GM03348 (cell line): ENCODE data around the gene GRIPAP1.
"Not testable (repeated sequence)": the region's sequence is repeated elsewhere in the genome, so short reads cannot be mapped to it uniquely, and the experiment has no call there.

ENCODE experiments used
- DNase-seq: peaks from one replicate; pipeline ENCODE4 v3.0.0; 2012; ENCODE audit warnings: low spot score

Gene GRIPAP1

GRCh38 chrX:48996969-48997368 lies 5.1 kb downstream of the GRIPAP1 start:
- no peak for DNase-seq

- DNase-seq = no peak
Observed at GRCh38 chrX:48992341-48992740, 9.7 kb downstream of the GRIPAP1 start.

- DNase-seq = no peak
Observed at GRCh38 chrX:48989483-48989882, 12.6 kb downstream of the GRIPAP1 start.

DNA sequence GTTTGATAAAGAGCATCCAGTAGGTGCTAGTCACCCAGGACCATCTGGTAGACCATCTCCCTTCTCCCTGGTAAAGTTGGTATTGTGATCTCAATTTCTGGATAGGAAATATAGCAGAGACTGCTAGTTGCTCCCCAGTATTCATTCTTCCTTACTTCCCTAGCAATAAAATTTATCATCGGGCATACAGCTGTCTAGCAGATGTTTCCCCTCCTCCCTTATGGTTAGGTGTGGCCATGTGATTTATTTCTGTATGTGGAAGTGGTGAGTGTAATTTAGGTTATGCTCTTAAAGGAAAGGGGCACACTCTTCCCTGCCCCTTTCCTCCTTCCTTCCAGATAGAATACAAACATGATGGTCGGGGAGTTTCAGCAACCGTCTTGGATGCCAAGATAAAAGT lies 18.2 kb downstream of the GRIPAP1 start:
- no peak for DNase-seq

DNA sequence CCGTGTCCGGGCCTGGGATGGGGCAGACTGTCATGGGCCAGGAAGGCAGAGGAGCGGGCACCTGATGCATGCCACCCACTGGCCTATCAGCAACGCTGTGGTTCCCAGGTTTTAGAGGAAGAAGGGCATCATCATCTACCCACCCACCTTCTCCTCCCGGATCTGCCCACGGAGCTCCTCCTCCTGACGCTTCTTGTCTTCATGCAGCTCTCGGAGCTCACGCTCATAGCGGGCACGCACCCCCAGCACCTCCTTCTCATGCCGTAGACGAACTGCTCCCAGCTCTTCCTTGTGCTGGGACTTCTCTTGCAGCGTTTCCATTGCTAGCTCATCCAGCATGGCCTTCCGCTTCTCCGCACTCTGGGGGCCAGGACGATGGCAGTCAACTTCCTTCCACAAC lies 19.0 kb downstream of the GRIPAP1 start:
- DNase-seq = no peak

DNA sequence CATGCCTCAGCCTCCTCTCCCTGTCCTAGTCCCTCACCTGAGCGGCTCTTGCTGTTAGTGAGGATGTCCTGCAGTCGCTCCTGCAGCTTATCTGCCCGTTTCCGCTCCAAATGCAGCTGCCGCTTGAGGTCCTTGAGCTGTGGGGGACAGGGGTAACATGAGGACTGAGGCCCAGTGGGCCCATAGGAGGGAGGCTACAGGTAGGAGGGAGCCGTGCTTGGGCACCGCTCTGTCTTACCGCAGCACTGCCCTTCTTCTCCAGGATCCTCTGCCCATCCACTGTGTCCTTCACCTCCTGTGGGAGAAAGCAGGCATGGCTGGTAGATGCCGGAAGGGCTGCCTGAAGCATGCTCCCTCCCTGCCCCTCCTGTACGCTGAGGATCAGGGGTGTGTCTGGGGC lies 20.9 kb downstream of the GRIPAP1 start:
- DNase-seq = no peak

- not testable (repeated sequence) for DNase-seq
Observed at GRCh38 chrX:48980341-48980740, 21.7 kb downstream of the GRIPAP1 start.

GRCh38 chrX:48978226-48978625 lies 23.8 kb downstream of the GRIPAP1 start:
- DNase-seq = no peak

DNA sequence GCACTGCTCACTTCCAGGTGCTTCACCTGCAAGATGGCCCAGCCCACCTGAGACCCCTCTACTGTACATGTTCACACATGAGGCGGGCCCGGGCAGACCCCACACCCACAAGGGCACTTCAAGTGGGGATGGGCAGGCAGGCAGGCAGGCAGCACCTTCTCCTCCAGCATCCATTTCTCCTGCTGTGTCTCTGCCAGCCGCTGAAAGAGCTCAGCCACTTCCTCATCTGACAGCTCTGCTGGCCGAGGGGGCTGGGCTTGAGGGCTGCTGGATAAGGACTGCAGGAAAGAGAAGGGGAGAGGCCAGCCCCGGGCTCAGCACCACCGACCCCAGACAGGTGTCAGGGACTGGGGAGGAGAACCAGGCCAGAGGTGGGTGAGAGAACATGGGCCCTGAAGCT lies 26.0 kb downstream of the GRIPAP1 start:
- no peak for DNase-seq

- DNase-seq = no peak
Observed at GRCh38 chrX:48975541-48975940, 26.5 kb downstream of the GRIPAP1 start.

GRCh38 chrX:48975041-48975440 lies 27.0 kb downstream of the GRIPAP1 start:
- no peak for DNase-seq

DNA sequence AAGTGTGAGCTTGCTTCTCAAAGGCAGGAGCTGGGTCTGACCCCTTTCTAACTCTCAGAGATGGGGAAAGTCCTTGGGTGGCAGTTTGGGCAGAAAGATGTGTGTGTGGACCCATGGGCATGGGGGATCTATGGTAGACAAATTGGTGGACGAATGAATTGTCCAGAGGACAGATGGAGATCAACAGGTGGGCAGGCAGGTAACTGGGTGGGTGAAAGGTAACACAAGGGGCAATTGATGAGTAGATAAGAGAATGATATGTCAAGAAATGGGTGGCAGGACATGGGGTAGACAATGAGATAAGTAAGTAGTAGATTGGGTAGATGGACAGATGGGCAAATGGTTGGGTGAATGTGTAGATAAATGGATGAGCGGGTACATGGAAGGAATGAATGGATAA lies 27.5 kb downstream of the GRIPAP1 start:
- no peak for DNase-seq

DNA sequence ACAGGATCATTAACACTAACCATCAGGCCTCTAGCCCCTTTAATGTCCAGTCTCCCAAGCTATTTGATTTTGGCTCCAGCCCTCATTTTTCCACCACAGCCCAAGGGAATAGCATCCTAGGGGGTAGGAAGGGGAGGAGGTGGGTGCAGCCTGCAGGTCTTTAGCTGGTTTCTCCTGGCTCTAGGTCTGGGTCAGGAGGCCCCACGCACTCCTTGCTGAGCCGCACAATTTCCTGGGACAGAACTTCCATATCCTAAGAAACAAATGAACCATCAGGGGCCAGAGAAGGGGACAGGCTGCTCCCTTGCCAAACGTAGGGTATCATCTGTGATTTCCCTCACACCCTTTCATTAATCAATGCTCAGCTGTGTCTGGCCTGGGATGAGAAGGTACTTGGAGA lies 28.0 kb downstream of the GRIPAP1 start:
- no peak for DNase-seq

GRCh38 chrX:48972220-48973164 lies 29.6 kb downstream of the GRIPAP1 start:
- peak; percentile 51 for DNase-seq

DNA sequence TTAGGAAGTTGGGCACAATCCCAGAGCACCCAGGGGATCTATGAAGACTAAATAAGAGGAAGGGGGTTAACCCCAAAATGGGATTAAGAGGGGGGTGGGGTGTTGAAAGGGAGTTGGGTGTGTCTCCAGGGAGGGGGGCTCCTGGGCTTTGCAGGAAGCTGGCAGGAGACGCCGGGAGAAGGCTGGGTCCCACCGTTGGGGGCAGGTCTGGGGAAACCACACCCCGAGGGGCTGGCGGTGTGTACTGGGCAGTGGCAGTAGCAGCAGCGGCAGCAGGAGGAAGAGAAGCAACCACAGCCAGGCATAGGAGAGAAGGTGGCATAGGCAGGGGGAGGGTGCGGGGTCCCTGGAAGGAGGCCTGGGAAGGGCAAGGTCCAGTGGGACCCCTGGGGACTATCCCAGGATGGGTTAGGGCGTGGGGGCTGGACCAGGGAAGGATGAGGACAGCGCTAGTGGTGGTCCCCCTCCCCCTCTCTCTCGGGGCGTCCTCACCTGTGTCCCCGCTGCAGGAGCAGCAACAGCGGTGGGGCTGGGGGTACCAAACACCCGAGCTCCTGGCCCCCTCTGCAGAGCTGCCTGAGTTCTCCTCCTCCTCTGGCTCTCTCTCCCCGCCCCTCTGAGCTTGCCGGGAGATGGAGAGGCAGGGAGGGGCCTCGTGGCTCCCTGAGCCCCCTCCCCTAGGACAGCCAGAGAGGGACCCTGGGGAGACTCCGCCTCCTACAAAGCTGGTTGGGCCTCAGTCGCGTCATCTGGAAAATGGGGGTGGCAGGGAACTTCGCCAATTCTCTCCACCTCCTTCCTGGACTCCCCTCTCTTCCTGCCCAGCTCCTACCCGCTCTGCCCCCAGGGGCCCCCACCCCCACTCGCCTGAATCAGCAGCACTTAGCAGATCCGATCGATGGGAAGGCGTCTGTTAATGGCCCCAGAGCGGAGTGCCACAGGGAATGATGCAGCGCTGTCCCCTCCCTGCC lies 30.5 kb downstream of the GRIPAP1 start, which contains the start of gene KCND1:
Gene KCND1 (minus strand): TSS at position 596 of the 971 bp plus-strand sequence. CDS start 1,573 bp downstream, outside the sequence.
- peak; percentile 50 for DNase-seq

DNA sequence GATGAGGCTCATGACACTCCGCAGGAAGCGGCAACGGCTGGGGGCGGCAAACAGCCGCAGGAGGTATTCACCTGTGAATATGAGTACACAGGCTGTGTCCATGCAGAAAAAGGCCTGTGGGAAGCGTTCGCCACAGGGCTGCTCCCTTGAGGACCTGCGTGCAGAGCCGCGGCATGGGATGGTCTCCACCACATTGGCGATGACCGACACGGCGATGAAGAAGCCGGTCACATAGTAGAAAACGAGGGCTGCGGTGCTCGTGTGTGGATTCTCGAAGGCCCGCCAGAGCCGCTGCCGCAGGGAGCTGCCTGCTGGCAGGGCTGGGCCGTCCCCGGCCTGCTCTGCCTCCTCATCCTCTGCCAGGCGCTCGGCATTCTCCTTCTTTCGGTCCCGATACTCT lies 32.6 kb downstream of the GRIPAP1 start:
- no peak for DNase-seq

- DNase-seq = no peak
Observed at GRCh38 chrX:48968377-48968776, 33.7 kb downstream of the GRIPAP1 start.

- DNase-seq = peak; percentile 44
Observed at GRCh38 chrX:48966796-48967579, 35.1 kb downstream of the GRIPAP1 start.

DNA sequence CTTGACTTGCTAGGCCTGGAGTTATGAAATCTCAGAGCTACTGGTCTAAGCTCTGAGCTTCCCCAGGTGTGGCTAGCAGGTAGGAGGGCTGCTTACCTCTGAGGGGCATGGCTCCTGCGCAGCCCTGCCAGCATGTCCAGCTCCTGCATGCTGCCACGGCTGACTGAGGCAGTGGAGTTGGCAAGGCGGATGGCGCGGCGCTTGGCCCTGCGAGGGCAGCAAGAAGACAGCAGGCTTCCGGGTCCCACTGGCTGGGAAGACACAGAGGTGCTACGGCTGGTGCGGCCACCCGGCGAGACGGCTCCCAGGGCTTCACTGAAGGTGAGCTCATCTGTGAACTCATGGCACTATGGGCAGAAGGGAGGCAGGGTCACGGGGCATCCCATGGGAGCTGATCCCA lies 36.1 kb downstream of the GRIPAP1 start:
- no peak for DNase-seq

DNA sequence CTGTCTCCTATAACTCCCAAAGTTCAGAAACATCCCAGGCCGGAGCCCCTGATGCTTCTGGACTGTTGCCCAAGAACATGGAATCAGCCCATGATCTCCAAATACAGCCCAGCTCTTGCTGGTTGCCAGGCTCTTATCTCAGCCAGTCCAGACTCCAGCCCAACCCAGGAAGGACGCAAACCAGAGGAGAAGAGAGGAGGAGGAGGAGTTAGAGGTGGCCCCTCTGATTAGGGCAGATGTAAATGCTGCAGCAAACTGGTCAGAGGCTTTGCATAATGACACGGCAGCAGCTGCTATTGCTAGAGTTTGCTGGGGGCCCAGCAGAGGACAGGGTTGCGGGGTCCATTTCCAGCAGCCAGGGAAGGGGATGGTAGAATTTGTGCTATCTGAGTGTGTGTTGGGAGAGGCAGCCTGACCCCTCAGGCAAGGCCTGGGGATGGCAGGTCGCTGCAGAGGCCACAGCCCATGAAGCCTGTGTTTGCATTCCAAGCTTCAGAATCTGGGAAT lies 40.4 kb downstream of the GRIPAP1 start:
- DNase-seq = no peak

DNA sequence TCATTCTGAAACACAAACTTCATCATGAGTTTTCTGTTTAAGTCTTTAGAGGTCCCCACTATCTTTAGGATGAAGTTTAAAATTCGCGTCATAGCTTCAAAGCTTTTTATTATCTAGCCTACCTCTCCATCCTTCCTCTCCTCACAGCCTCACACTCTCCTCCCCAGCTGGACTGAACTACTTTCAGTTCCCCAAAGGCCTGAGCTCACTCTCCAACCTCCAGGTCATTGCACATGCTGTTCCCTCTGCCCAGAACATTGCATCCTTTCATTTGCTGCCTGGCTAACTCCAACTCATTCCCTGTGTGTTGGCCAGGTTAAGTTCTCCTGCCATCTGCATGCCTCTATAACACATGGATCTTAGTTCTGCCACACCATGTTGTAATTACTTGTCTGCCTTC lies 41.8 kb downstream of the GRIPAP1 start:
- DNase-seq = no peak
